GM18526 (cell line): Measurements from ENCODE around the gene TKT.

ENCODE experiments used
- POLR2A ChIP-seq: IDR thresholded peaks from 3 replicates; pipeline ENCODE4 v1.6.1; 2011; ENCODE audit not compliant: insufficient read length; ENCODE audit errors: extremely low read depth

The TKT gene

GRCh38 chr3:53248161-53248560 lies 7.7 kb downstream of the TKT start:
- no peak for TF ChIP-seq POLR2A

- TF ChIP-seq POLR2A = no peak
Measured at GRCh38 chr3:53247619-53248018, 8.2 kb downstream of the TKT start.

DNA sequence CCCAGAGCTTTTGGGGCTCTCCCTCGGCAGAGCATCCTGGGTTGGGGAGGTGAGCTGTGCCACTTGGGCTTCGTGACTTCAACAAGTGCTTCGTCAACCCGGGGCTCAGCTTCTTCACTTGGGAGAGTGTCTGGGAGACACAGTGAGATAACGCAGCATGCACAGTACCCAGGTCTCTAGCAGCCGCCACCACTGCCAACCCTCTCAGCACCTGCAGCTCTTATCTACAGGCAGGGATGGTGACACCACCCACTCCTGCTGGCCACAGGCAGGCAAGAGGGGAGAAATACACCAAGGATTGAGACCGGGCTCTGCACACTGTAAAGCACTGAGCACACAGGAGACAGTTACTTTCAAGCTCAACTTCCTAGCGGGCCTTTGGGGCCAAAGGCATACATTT lies 11.6 kb downstream of the TKT start:
- no peak for TF ChIP-seq POLR2A

- TF ChIP-seq POLR2A = no peak
Measured at GRCh38 chr3:53243785-53244184, 12.0 kb downstream of the TKT start.

DNA sequence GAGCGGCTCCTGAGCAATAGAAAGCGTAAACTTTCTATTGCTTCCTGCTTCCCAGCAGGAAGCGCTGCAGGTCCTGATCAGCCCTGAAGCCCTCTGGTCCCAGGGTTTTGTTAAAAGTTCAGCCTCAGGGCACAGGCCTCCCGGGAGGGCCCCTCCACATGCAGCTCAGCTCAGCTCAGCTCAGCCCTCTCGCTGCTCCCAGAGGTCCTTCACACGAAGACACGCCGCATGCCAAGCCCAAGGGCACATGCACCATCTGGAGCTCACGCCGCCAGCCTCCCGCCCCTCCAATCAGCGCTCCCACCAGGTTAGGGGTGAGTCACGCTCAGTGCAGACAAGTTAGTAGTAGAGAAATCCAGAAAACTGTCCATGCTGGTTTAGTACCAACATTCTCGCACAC lies 12.7 kb downstream of the TKT start:
- TF ChIP-seq POLR2A = no peak

DNA sequence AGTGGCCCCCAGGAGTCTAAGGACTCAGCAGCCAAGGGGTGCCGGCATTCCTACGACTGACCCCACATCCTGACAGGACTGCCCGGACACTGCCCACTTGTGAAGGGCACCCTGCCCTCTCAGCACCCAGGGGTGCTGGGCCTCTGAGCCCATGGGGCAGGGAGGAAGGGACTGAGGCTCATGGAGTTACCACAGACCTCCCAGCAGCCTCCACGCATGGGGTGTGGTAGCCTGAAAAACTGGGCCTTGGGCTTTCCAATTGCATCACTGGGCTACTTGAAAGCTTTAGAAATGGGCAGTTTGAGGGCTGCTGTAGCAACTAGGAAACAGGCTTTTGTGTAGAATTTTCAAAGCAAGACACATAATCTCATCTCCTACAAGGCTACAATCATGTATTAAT lies 13.2 kb downstream of the TKT start:
- TF ChIP-seq POLR2A = no peak

- TF ChIP-seq POLR2A = no peak
Measured at GRCh38 chr3:53242155-53242554, 13.7 kb downstream of the TKT start.

DNA sequence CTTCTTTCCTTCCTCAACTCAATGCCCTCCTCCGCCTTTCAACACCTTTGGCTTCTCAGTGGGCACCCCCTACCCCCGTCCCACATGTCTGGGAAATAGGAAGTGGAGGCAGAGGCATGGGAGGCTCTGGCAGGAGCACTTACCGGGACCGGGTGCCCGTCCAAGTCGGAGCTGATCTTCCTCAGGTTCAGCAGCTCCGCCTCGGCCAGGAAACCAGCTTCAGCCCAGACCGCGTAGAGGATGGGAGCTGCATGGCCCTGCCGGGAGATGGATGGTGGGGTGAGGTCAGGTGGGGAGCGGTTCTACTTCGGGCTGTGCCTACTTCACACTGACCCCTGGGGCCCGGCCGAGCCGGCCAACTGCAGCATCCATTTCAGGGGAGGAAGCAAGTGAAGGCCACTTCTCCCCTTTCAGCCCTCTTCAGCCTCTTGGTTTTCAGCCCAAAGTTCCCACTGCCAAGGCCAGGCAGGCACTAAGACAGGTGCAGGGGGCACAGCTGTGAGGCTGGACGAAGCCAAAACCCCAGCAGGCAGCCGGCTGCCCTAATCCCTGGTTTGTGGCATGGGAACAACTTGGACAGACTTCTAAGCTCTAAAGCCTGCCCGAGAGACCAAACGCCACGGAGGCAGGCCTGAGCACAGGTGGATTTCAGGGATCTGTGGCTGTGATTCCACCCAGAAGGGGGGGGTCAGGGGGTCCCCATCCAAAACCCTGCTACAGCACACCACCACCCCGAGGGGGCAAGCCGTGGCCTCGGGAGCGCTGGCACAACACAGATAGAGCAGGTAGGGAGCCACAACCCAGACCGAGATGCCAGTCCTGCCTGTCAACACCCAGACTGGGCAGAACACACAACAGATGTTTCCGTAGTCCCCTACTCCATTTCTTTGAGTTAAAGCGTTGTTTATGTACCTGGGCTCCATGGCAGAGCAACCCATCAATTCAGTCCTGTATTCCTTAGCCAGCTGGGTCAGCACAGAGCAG lies 14.5 kb downstream of the TKT start:
- TF ChIP-seq POLR2A = no peak

- no peak for TF ChIP-seq POLR2A
Measured at GRCh38 chr3:53239800-53240199, 16.0 kb downstream of the TKT start.

GRCh38 chr3:53238886-53239285 lies 16.9 kb downstream of the TKT start:
- TF ChIP-seq POLR2A = no peak

DNA sequence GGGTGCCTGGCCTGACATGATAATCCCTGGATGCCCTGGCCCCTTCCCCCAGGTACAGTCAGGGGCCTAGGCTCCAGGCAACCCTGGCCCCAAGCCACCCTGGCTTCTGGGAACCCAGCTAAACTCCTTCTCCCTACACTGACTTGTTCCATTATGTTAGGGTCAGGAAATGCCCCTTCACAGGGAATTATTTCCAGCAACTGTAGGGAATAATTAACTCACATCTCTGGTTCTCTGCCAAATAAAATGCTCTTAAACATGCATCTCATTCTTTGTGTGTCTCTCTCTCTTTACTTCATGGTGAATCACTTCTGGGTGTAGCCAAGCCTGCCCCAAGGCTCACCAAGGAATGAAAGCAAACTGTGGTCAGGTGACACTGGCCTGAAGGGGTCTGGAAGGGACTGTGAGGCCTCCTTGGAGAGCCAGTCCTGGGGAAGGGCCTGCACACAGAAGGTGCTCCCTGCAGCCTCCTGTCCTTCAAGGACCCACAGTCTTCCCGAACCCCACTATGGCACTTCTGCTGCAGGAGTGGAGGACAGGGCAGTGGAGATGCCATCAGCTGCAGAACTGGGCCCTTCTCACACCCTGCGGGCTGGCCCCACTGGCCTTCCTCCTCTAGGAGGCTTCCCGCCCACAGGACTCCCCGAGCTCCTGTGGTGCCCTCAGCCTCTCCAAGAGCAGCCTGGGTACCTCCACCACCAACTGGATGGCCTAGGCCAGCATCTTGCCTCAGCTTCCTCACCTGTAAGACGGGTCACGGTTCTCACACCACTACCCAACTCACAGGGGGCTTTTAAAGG lies 17.6 kb downstream of the TKT start:
- TF ChIP-seq POLR2A = no peak

DNA sequence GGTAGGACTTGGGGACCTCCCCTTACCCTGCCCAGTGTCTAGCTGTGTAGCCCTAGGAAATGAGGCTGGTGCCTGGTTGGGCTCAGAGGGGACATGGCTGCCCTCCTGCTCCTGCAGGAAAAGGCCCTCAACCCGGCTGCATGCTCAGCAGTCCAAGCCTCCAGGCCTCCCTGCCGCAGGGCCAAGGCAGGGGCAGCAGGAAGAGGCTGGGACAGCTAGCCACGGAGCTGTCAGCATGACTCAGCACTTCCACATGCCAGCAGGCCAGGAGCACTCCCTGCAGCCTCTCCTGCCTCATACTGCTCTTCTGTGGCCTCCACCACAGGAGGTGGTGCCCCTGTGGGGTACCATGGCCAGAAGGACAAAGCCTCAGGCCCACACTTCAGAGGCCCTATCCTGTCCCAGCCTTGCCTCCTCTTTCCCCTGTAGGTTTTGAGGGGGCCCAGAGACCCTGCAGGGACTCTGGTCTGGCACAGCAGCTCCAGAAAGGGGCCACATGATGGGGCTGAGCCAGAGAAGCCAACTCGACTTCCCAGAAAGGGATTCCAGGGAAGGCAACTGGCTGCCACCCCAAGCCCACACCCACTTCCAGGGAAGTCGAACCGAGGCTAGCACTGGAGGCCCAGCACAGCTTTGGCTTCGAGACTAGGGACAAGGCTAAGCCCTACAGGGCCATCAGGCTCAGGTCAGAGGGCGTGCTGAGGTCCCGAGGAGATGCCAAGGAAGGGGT lies 19.5 kb downstream of the TKT start:
- no peak for TF ChIP-seq POLR2A

- no peak for TF ChIP-seq POLR2A
Measured at GRCh38 chr3:53235545-53235944, 20.3 kb downstream of the TKT start.

DNA sequence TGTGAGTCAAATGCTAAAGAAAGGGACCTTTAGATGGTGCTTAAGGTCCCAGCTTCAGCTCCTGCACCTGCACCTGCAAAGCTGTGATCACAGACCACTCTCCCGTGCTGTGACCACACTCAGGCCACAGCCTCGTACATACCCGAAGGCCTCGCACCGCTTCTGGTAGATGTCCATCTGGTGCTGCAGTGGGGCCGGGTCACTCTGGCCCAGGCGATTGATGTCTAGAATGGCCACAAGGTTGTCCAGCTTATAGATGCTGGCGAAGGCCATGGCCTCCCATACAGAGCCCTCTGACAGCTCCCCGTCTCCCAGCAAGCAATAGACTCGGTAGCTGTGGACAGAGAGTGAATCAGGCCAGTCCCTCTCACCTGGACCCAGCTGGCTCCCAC lies 21.0 kb downstream of the TKT start:
- no peak for TF ChIP-seq POLR2A

DNA sequence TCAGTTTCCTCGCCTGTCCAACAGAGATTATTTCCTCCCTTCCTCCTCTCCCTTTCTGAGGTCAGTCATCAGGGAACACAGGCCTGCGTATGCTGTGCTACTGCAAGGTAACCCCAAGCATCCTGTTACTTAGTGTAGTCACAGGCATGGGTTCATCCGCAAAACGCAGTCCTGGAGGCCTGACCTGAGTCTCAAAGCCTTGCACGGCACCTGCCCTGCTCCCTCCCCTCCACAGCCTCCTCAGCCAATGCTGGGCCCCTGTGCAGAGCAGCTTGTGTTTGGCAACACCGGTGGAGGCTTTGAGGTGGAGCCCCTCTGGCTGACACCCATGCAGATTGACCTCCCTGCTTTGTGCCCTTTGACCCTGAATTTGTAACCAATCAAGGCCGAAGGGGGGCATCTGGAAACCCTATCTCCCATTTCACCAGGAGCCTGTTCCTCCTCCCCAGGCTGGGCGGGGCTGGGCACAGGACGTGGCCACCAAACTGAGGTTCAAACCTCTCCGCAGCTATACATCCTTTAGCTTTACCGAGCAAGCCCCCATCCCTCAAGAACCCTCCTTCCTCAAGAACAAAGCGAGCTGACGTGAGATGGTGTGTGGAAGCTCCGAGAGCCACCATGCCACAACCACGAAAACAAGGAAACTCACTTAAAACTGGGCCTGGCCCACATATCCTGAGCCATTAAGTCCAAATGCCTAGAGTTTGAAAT lies 21.5 kb downstream of the TKT start:
- TF ChIP-seq POLR2A = no peak
